Measurements from ENCODE around the gene LRRC41.
"Not testable (repeated sequence)": the region's sequence is repeated elsewhere in the genome, so short reads cannot be mapped to it uniquely, and the experiment has no call there.

LRRC41 gene

DNA sequence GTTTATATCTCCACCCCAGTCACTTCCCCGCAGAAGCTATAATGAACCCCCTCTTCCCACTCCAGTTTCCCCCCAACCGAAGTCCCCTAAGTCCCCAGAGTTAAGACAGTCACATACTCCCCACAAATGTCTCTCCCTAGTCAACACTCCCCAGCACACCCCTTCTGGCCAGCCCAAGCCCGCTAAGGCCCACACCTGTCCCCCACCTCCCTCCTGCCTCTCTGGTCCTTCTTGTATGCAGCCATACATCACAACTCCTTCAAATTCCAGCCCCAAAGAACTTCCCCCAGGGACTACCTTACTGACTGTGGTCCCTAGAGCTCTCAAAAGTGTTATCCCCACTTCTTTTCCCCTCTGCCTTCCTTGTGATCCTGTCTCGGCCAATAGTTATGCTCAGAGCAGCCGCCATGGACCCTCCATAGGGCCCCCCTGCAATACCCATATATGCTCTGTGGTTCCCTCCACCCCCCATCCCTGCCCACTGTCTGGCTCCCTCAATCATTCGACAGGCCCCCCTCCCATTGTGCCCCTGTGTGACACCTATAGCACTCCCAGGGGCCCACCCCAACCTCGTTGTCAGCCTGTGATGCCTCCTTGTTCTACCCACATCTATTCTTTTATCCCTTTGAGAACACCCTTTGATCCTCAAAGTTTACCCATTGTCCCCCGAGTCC lies 39.4 kb upstream of the LRRC41 start:
- TF ChIP-seq, protein P1, sequence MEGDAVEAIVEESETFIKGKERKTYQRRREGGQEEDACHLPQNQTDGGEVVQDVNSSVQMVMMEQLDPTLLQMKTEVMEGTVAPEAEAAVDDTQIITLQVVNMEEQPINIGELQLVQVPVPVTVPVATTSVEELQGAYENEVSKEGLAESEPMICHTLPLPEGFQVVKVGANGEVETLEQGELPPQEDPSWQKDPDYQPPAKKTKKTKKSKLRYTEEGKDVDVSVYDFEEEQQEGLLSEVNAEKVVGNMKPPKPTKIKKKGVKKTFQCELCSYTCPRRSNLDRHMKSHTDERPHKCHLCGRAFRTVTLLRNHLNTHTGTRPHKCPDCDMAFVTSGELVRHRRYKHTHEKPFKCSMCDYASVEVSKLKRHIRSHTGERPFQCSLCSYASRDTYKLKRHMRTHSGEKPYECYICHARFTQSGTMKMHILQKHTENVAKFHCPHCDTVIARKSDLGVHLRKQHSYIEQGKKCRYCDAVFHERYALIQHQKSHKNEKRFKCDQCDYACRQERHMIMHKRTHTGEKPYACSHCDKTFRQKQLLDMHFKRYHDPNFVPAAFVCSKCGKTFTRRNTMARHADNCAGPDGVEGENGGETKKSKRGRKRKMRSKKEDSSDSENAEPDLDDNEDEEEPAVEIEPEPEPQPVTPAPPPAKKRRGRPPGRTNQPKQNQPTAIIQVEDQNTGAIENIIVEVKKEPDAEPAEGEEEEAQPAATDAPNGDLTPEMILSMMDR (IDR thresholded peaks at IDR 0.05; ENCODE audit: insufficient read depth, low read depth, low read length, missing control alignments): no peak
- H3K4me3 ChIP-seq (ENCODE audit: low read length): no peak overlapping the region
- DNase-seq (ENCODE audit: low read depth): no peak

DNA sequence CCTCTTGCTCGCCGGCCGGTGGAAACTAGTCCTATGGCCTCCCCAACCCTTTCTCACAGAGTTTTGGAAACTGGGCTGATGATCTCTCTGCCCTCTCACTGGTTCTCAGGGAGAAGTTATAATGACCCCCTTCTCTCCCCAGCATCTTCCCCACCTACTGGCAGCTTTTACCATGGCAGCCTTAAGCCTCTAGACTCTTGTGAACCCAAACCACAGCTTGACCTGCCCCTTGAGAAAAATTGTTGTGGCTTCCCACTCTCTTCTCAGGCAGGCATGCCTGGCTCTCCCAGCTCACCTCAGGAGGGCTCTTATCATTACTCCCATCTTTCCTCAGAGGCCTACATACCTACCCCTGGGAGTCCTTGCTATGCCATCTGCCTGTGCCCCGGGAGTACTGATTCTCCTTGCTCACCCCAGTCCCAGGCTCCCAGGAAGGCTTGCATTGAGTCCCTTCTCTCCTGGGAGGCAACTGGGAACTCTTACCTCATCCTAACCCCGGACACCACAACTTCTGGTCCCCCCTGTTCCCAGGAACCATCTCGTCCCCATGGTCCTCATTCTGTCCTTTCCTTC lies 38.8 kb upstream of the LRRC41 start:
- TF ChIP-seq, protein P1 (IDR thresholded peaks at IDR 0.05; ENCODE audit: insufficient read depth, low read depth, low read length, missing control alignments): peak; percentile 38

DNA sequence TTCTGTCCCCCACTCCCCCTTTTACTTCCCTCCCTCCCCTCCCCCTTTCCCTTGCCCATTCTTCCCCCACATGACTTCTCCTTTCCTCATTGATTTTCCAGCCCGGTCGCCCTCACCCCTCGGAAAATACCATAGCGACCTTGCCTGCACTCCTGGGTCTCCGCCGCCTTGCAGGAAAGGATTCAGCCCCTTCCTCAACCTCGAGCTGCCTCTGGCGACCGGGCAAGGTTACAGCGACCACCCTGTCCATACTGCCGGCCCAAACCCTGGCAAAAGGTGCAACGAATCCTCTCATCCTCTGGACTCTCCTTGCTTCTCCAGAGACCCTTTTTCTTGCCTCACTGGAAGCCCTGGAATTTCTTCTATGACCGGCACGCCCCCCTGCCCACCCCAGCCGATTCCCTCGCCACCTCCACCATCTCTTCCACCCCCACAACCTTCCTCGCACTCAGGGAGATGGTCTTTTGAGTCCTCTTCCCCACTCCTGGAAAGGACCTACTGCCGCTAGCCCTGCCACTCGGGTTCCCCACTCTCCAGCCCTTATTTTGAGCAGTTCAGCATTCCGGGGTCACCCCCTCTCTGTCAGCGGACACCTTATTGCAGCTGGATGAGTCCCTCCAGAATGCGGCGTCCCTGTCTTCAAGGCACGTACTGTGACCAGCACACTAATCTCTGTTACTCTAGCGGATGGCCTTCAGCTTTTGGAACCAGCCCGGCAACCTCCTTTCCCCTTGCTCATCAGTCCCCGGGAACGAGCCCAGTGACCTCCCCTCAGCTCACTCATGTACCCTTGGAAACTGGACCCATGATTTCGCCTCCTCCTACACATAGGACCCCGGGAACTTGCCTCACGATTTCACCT lies 38.0 kb upstream of the LRRC41 start:
- H3K4me3 ChIP-seq (ENCODE audit: low read length): peak overlapping the region; percentile 61
- DNase-seq (ENCODE audit: low read depth): no peak
- TF ChIP-seq, protein P1 (IDR thresholded peaks at IDR 0.05; ENCODE audit: insufficient read depth, low read depth, low read length, missing control alignments): no peak

More for the DNA sequence above, 38.8 kb upstream of the LRRC41 start:
- DNase-seq (ENCODE audit: low read depth): peak; percentile 10
- no peak overlapping the region for H3K4me3 ChIP-seq (ENCODE audit: low read length)

DNA sequence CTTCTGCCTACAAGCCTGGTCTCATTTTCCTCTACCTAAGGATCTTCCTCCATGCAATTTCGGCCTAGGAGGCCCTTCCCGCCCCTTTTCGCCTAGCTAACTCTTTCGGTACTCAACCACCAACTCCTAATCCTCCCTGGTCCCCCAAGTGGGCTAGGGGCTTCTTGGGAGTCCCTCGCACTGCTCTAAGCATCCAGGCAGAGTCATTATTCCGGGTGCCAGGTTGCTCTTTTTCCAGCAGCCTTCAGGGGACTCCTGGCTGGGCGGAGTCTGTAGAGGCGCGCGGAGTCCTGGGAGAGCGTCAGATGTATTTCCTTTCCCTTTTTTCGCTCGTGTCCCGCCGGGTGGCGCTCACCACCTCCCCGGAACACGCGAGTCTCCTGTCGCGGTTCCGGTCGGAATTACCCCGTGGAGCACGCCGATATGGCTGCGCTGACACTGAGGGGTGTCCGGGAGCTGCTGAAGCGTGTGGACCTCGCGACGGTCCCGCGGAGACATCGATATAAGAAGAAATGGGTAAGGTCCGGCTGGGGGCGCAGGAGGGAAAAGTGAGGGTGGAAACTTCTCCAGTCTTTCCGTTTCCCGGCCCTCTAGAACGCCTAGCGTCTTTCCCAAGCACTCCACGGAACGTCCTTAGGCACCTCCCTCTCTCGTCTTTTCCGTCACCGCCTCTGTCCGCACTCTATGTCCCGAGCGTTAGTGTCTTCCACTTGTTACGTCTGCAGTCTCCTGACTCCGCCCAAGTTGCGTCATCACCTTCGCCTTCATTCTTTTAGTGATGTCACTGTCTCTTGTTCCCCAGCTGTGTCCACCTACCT lies 37.2 kb upstream of the LRRC41 start, which contains the start of gene NSUN4:
Gene NSUN4, plus strand, starts transcription at position 404 of the 818 bp plus-strand sequence. Its CDS starts 20 bp downstream, at position 424.
- peak; percentile 94 for DNase-seq (ENCODE audit: low read depth)
- TF ChIP-seq, protein P1 (IDR thresholded peaks at IDR 0.05; ENCODE audit: insufficient read depth, low read depth, low read length, missing control alignments): peak; percentile 51
- H3K4me3 ChIP-seq (ENCODE audit: low read length): peak within 1 kb of the TSS; percentile 61

DNA sequence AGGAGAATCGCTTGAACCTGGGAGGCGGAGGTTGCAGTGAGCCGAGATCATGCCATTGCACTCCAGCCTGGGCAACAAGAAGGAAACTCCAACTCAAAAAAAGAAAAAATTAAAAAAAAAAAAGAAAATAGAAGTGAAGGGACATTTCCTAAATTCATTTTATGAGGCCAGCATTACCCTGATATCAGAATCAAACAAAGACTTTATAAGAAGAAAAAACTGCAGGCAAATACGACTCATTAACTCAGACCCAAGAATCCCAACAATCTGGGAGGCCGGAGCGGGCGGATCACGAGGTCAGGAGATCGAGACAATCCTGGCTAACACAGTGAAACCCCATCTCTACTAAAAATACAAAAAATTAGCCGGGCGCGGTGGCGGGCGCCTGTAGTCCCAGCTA lies 34.0 kb upstream of the LRRC41 start:
- not testable (repeated sequence) for H3K4me3 ChIP-seq (ENCODE audit: low read length); DNase-seq (ENCODE audit: low read depth)

DNA sequence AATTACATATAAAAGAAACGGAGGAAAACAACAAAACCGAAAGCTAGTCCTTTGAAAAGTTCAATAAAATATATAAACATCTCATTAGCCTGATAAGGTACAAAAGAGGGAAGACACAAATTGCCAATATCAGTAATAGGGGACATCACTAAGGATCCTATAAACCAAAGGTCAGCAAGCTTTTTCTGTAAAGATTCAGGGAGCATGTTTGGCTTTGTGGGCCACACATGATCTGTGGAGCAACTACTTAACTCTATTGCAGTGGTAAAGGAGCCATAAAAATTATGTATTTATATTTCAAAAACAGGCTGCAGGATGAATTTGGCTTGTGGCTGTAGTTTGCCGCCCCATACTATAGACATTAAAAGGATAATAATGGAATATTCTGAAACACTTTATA lies 31.7 kb upstream of the LRRC41 start:
- no peak overlapping the region for H3K4me3 ChIP-seq (ENCODE audit: low read length)
- TF ChIP-seq, protein P1 (IDR thresholded peaks at IDR 0.05; ENCODE audit: insufficient read depth, low read depth, low read length, missing control alignments): no peak
- DNase-seq (ENCODE audit: low read depth): no peak

Data from epithelial cell of esophagus (primary cell).